ENCODE measurements around the gene PAX3. TPM values are rescaled to one million over a fixed set of nuclear protein-coding genes. Genes with fewer than 3 reads are reported as not detected.
A peak's percentile ranks its signal among the peaks of the same experiment; 100 is the strongest.

The PAX3 gene
- total RNA-seq, 2 donors from 2014 or later = not detected

GRCh38 chr2:222307143-222307756 lies 8.5 kb upstream of the PAX3 start:
- Histone ChIP-seq H3K27ac (no peak overlapping the region), H3K4me3 (no peak overlapping the region), H3K4me1 (replicated peaks) (no peaks in the 10 kb centered on the region), H3K9me3 (no peaks in the 10 kb centered on the region), H3K36me3 (no peaks in the 10 kb centered on the region), H3K27me3 (replicated peaks; ENCODE audit: insufficient read depth) (peaks cover 73% of the 10 kb centered on the region)
- TF ChIP-seq POLR2A (IDR thresholded peaks at IDR 0.05) = no peak
- no peak for TF ChIP-seq POLR2AphosphoS5 (IDR thresholded peaks at IDR 0.05)
- no peak for TF ChIP-seq CTCF (IDR thresholded peaks at IDR 0.05)
- DNase-seq (ENCODE audit: low spot score) = no peak
- intact Hi-C loops (cut with DNase I) = no loop called here
- 4% methylated on average over 34 of the region's 34 CpGs for WGBS

- H3K9me3 ChIP-seq = no peaks in the 10 kb centered on the region
- no peaks in the 10 kb centered on the region for H3K4me1 ChIP-seq (replicated peaks)
- TF ChIP-seq POLR2AphosphoS5 (IDR thresholded peaks at IDR 0.05) (no peak), POLR2A (IDR thresholded peaks at IDR 0.05) (no peak), CTCF (IDR thresholded peaks at IDR 0.05) (no peak)
- no peak overlapping the region for H3K27ac ChIP-seq
- H3K4me3 ChIP-seq = peak overlapping the region; percentile 24 to 25
- H3K36me3 ChIP-seq = no peaks in the 10 kb centered on the region
- no peak for DNase-seq (ENCODE audit: low spot score)
- intact Hi-C loops (cut with DNase I) = no loop called here
- WGBS = 5% methylated on average over 27 of the region's 27 CpGs
- H3K27me3 ChIP-seq (replicated peaks; ENCODE audit: insufficient read depth) = peaks cover 72% of the 10 kb centered on the region
Measured at GRCh38 chr2:222306393-222307142, 7.8 kb upstream of the PAX3 start.

- Histone ChIP-seq H3K27ac (no peak overlapping the region), H3K4me1 (replicated peaks) (no peaks in the 10 kb centered on the region), H3K4me3 (peak overlapping the region; percentile 24 to 25), H3K27me3 (replicated peaks; ENCODE audit: insufficient read depth) (peaks cover 77% of the 10 kb centered on the region), H3K9me3 (no peaks in the 10 kb centered on the region), H3K36me3 (no peaks in the 10 kb centered on the region)
- intact Hi-C loops (cut with DNase I) = no loop called here
- TF ChIP-seq CTCF (IDR thresholded peaks at IDR 0.05) (no peak), POLR2AphosphoS5 (IDR thresholded peaks at IDR 0.05) (no peak), POLR2A (IDR thresholded peaks at IDR 0.05) (no peak)
- 2% methylated on average over 61 of the region's 66 CpGs for WGBS
- DNase-seq (ENCODE audit: low spot score) = no peak
Measured at GRCh38 chr2:222305516-222306392, 7.0 kb upstream of the PAX3 start.

- H3K4me1 ChIP-seq (replicated peaks) = no peaks in the 10 kb centered on the region
- no peak for TF ChIP-seq CTCF (IDR thresholded peaks at IDR 0.05)
- TF ChIP-seq POLR2A (IDR thresholded peaks at IDR 0.05) = no peak
- TF ChIP-seq POLR2AphosphoS5 (IDR thresholded peaks at IDR 0.05) = no peak
- intact Hi-C loops (cut with DNase I) = no loop called here
- H3K36me3 ChIP-seq = no peaks in the 10 kb centered on the region
- H3K4me3 ChIP-seq = no peak overlapping the region
- no peaks in the 10 kb centered on the region for H3K9me3 ChIP-seq
- no peak for DNase-seq (ENCODE audit: low spot score)
- peaks cover 84% of the 10 kb centered on the region for H3K27me3 ChIP-seq (replicated peaks; ENCODE audit: insufficient read depth)
- WGBS = 7% methylated on average over 39 of the region's 39 CpGs
- no peak overlapping the region for H3K27ac ChIP-seq
Measured at GRCh38 chr2:222304737-222305515, 6.1 kb upstream of the PAX3 start.

Data from prostate gland (tissue), 2 donors.